Gastrocnemius medialis (tissue), 4 donors: ENCODE results near the gene APBA1. TPM values are rescaled to one million over a fixed set of nuclear protein-coding genes. Genes with fewer than 3 reads are reported as not detected.

Experiments
- ATAC-seq, 2 donors: fragments of 150-250 bp; one replicate each; pipeline ENCODE4 v1.9.1; 2016
- DNase-seq, 2 donors: peaks; one replicate each; pipeline ENCODE4 v3.0.0-alpha.2; 2019
- H3K27ac ChIP-seq, 4 donors: fragments of 200-600 bp; sonication (generic); 1 replicate in 1 of 4; 2 replicates in 3 of 4; pipeline ENCODE4 v1.5.1; 2016 to 2018; ENCODE audit warnings: mild to moderate bottlenecking in 2 of 4, moderate library complexity in 1 of 4
- H3K27me3 ChIP-seq, 3 donors: fragments of 200-600 bp; sonication (generic) in 2 of 3; 1 replicate in 1 of 3; 2 replicates in 2 of 3; pipeline versions ENCODE4 v1.5.1 to v1.6.0; 2016 to 2019; ENCODE audit warnings: mild to moderate bottlenecking in 1 of 3, moderate library complexity in 1 of 3
- H3K36me3 ChIP-seq, 2 donors: fragments of 200-600 bp; sonication (generic) in 1 of 2; one replicate each; pipeline ENCODE4 v1.5.1; 2017 to 2018
- H3K4me1 ChIP-seq, 2 donors: fragments of 200-600 bp; sonication (generic) in 1 of 2; one replicate each; pipeline ENCODE4 v1.5.1; 2016 to 2017; ENCODE audit warnings: mild to moderate bottlenecking in 2 of 2
- H3K4me3 ChIP-seq, 4 donors: fragments of 200-600 bp; sonication (generic) in 3 of 4; 1 replicate in 1 of 4; 2 replicates in 3 of 4; pipeline ENCODE4 v1.5.1; 2016 to 2019; ENCODE audit warnings: mild to moderate bottlenecking in 2 of 4
- H3K9me3 ChIP-seq, 3 donors: fragments of 200-600 bp; sonication (generic) in 2 of 3; 1 replicate in 1 of 3; 2 replicates in 2 of 3; pipeline ENCODE4 v1.5.1; 2016 to 2019
- POLR2A ChIP-seq, 2 donors: fragments of 450-650 bp; IDR thresholded peaks; one replicate each; pipeline ENCODE4 v1.6.1; 2017; ENCODE audit warnings: antibody characterized with exemption in 2 of 2, mild to moderate bottlenecking in 2 of 2, moderate library complexity in 2 of 2
- in situ Hi-C, 4 donors: fragments of 200-750 bp; cut with MboI; loops; one replicate each; pipeline versions ENCODE4 v1.15.0 to v1.8.0; 2017; ENCODE audit warnings: low sequenced_read_pairs in 4 of 4
- intact Hi-C: fragments of 100-400 bp; cut with DNase I; formaldehyde crosslinking; loops from one replicate; pipeline ENCODE4 v1.15.1; 2023; ENCODE audit warnings: low total_unique reads
- total RNA-seq, 4 donors: library from RNA; depleted of rRNA; stranded (reverse); fragments of >200 nt; gene quantifications; one replicate each; pipeline versions ENCODE4 v1.1.0 to v1.2.3, GENCODE V29; 2016
- TF ChIP-seq, protein P1 (sequence below), 5 experiments: fragments of 450-650 bp in 3 of 5; fragments of 200-600 bp in 2 of 5; sonication (generic) in 2 of 5; IDR thresholded peaks in 4 of 5; conservative IDR thresholded peaks in 1 of 5; 1 replicate in 4 of 5; 2 replicates in 1 of 5; pipeline ENCODE4 v1.5.1; 2016 to 2019; ENCODE audit warnings: antibody characterized with exemption in 5 of 5, mild to moderate bottlenecking in 3 of 5, moderate library complexity in 3 of 5

Gene APBA1
- total RNA-seq, 4 donors from 2014 or later: 0.61 to 2.3 (median 1.4) TPM

DNA sequence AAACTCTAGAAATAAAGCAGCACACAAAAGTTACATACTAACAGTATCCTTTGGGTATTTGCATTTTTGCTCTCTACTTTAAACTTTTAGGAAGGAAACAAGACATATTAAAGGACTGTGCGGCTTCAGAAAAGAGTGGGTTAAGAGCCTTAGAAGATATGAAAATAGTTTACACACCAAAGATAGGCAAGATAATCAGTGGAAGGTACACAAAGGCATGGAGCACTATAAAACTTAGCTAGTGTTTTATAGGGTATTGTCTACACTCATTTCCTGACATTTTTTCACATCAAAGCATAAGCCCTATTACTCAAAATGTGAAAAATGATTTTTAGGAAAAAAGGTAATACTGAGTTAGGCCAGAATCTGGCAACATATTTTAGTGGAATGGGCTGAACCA is 43.7 kb upstream of the APBA1 start:
- intact Hi-C loops: no loop called here
- Histone ChIP-seq H3K4me3 (no peak overlapping the region), H3K36me3 (peaks cover 0 to 54% of the 10 kb centered on the region in 2 donors), H3K4me1 (no peaks in the 10 kb centered on the region), H3K27me3 (no peaks in the 10 kb centered on the region), H3K27ac (no peak overlapping the region), H3K9me3 (no peaks in the 10 kb centered on the region)
- in situ Hi-C loops: no loop called here
- ATAC-seq (no peak), DNase-seq (no peak)
- TF ChIP-seq, protein P1, sequence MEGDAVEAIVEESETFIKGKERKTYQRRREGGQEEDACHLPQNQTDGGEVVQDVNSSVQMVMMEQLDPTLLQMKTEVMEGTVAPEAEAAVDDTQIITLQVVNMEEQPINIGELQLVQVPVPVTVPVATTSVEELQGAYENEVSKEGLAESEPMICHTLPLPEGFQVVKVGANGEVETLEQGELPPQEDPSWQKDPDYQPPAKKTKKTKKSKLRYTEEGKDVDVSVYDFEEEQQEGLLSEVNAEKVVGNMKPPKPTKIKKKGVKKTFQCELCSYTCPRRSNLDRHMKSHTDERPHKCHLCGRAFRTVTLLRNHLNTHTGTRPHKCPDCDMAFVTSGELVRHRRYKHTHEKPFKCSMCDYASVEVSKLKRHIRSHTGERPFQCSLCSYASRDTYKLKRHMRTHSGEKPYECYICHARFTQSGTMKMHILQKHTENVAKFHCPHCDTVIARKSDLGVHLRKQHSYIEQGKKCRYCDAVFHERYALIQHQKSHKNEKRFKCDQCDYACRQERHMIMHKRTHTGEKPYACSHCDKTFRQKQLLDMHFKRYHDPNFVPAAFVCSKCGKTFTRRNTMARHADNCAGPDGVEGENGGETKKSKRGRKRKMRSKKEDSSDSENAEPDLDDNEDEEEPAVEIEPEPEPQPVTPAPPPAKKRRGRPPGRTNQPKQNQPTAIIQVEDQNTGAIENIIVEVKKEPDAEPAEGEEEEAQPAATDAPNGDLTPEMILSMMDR (IDR thresholded peaks at IDR 0.05 in 4 of 5, conservative IDR thresholded peaks at IDR 0.05 in 1 of 5): no peak
- TF ChIP-seq POLR2A (IDR thresholded peaks at IDR 0.05): no peak

DNA sequence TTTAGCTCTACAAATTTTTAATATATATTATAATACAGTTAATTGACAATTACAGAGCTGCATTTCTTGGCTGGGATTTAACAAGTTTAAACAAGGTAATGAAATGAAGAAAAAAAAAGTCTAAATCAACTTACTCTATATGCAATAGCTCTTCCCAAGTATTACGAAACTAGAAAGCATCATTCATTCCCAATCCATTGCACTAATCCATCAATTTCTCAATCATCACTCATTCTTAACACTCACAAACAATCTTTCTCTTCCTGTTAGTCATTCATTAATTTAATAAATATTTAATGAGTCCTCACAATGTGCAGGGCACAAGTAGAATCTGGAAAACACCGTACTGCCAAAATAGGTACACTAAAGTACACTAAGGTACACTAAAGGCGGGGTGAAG is 42.9 kb upstream of the APBA1 start:
- Histone ChIP-seq H3K27me3 (no peaks in the 10 kb centered on the region), H3K4me3 (no peak overlapping the region), H3K27ac (no peak overlapping the region), H3K9me3 (no peaks in the 10 kb centered on the region), H3K4me1 (no peaks in the 10 kb centered on the region), H3K36me3 (peaks cover 0 to 48% of the 10 kb centered on the region in 2 donors)
- TF ChIP-seq, protein P1 (IDR thresholded peaks at IDR 0.05 in 4 of 5, conservative IDR thresholded peaks at IDR 0.05 in 1 of 5): no peak
- TF ChIP-seq POLR2A (IDR thresholded peaks at IDR 0.05): no peak
- intact Hi-C loops (no loop called here), in situ Hi-C loops (no loop called here)
- no peak for DNase-seq
- no peak for ATAC-seq

DNA sequence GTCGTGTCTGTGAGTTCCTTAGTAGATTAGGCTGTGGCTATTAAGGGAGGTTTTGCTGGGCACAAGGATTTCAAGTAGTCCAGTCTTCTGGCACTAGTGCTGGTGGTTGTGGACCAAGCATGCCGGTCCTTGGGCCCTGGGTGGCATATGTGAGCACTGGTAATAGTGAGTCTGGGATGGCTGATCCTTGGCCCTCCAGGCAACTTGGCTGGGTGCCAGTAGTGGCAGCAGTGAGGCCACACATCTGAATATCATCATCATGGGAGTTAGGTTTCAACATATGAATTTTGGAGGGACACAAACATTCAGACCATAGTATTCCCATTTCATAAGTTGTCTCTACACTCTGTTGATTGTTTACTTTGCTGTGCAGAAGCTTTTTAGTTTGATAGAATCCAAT is 25.3 kb upstream of the APBA1 start:
- Histone ChIP-seq H3K4me1 (no peaks in the 10 kb centered on the region), H3K36me3 (no peaks in the 10 kb centered on the region), H3K4me3 (no peak overlapping the region), H3K27me3 (no peaks in the 10 kb centered on the region), H3K9me3 (peaks cover 0 to 9% (median 3%) of the 10 kb centered on the region in 3 donors), H3K27ac (no peak overlapping the region)
- DNase-seq (no peak), ATAC-seq (no peak)
- in situ Hi-C loops: no loop called here
- intact Hi-C loops: no loop called here
- no peak for TF ChIP-seq POLR2A (IDR thresholded peaks at IDR 0.05)
- TF ChIP-seq, protein P1 (IDR thresholded peaks at IDR 0.05 in 4 of 5, conservative IDR thresholded peaks at IDR 0.05 in 1 of 5): no peak

DNA sequence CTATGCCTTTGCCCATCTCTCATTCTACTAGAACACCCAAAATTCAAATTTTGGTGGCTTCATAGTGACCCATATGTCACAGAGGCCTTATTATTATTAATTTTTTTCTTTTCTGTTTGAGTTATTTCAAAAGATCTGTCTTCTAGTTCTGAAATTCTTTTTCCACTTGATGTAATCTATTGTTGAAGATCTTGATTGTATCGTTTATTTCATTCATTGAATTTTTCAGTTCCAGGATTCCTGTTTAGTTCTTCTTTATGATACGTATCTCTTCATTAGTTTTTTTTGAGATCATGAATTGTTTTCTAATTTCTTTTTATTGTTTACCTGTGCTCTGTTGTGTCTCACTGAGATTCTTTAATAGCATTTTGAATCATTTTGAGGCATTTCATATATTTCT is 24.6 kb upstream of the APBA1 start:
- intact Hi-C loops (no loop called here), in situ Hi-C loops (no loop called here)
- Histone ChIP-seq H3K36me3 (no peaks in the 10 kb centered on the region), H3K4me3 (no peak overlapping the region), H3K27me3 (no peaks in the 10 kb centered on the region), H3K4me1 (no peaks in the 10 kb centered on the region), H3K27ac (no peak overlapping the region), H3K9me3 (peaks cover 0 to 9% (median 3%) of the 10 kb centered on the region in 3 donors)
- TF ChIP-seq, protein P1 (IDR thresholded peaks at IDR 0.05 in 4 of 5, conservative IDR thresholded peaks at IDR 0.05 in 1 of 5): no peak
- TF ChIP-seq POLR2A (IDR thresholded peaks at IDR 0.05): no peak
- DNase-seq: no peak
- no peak for ATAC-seq

DNA sequence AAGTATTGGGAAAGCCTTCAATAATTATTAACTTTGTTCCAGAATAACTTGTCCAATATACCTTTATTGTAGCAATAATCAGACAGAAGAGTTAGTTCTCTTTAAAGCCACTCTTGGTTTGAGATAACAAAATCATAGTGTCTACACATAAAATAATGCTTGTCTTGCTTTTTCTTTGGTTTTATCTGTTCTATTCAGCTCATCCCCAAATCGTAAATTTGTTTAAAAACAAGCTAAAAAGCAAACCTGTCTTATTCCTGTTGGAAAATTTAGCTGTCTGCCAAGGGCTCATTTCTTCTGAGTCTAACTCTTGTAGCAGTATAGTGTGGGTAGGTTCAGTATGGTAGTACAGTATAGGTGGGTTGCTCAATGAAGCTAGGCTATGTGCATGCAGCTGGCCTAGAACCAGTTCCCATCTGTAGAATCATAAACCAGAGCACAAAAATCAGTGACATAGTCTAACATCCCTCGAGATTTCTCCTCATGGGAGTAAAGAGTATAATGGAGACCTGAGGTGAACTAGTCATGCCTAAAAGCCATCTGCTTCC is 17.9 kb upstream of the APBA1 start:
- no peaks in the 10 kb centered on the region for H3K9me3 ChIP-seq
- no peaks in the 10 kb centered on the region for H3K27me3 ChIP-seq
- H3K4me1 ChIP-seq: no peaks in the 10 kb centered on the region
- no peak overlapping the region for H3K4me3 ChIP-seq
- H3K27ac ChIP-seq: no peak overlapping the region
- intact Hi-C loops (no loop called here), in situ Hi-C loops (no loop called here)
- no peak for DNase-seq
- TF ChIP-seq, protein P1 (IDR thresholded peaks at IDR 0.05 in 4 of 5, conservative IDR thresholded peaks at IDR 0.05 in 1 of 5): no peak
- no peak for TF ChIP-seq POLR2A (IDR thresholded peaks at IDR 0.05)
- H3K36me3 ChIP-seq: no peaks in the 10 kb centered on the region
- no peak for ATAC-seq
